Large intestine (tissue), 3 donors: ENCODE results near the gene FURIN. TPM values are rescaled to one million over a fixed set of nuclear protein-coding genes. Genes with fewer than 3 reads are reported as not detected.

Experiments
- DNase-seq, 2 donors: peaks; one replicate each; pipeline versions ENCODE4 v3.0.0 to v3.0.0-alpha.2; 2013
- H3K27ac ChIP-seq: one replicate; pipeline ENCODE4 v1.5.1; 2013; ENCODE audit warnings: low read length
- H3K27me3 ChIP-seq: 2 replicates; pipeline ENCODE4 v1.6.1; 2013; ENCODE audit warnings: low read length; ENCODE audit not compliant: control insufficient read depth, insufficient read depth
- H3K36me3 ChIP-seq: 2 replicates; pipeline ENCODE4 v1.6.1; 2013; ENCODE audit warnings: low read length; ENCODE audit not compliant: control insufficient read depth, insufficient read depth
- H3K4me1 ChIP-seq: one replicate; pipeline ENCODE4 v1.6.1; 2013; ENCODE audit warnings: low read length; ENCODE audit not compliant: control insufficient read depth, insufficient read depth
- H3K4me3 ChIP-seq: one replicate; pipeline ENCODE4 v1.5.1; 2013; ENCODE audit warnings: low read length
- H3K9me3 ChIP-seq: one replicate; pipeline ENCODE4 v1.6.1; 2013; ENCODE audit warnings: mild to moderate bottlenecking, low read depth, low read length, moderate library complexity; ENCODE audit not compliant: control insufficient read depth
- WGBS: methylation state at CpG from one replicate; pipeline ENCODE4 v1.1.5; 2013; ENCODE audit warnings: low lambda C conversion rate; ENCODE audit not compliant: insufficient coverage; 5-methylcytosine and 5-hydroxymethylcytosine counted together
- polyA plus RNA-seq: library from polyadenylated mRNA; unstranded; fragments of 120-200 nt; gene quantifications from one replicate; pipeline ENCODE4 v1.2.1, GENCODE V29; 2013

Gene FURIN
- polyA plus RNA-seq, 1 donor: 91.6 TPM

DNA sequence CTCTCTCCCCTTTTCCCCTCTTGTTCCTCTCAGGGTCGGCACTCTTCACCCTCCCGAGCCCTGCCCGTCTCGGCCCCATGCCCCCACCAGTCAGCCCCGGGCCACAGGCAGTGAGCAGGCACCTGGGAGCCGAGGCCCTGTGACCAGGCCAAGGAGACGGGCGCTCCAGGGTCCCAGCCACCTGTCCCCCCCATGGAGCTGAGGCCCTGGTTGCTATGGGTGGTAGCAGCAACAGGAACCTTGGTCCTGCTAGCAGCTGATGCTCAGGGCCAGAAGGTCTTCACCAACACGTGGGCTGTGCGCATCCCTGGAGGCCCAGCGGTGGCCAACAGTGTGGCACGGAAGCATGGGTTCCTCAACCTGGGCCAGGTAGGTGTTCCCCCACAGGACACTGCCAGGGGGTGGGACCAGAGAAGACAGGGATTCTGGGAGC is 7.2 kb downstream of the FURIN start:
- H3K9me3 ChIP-seq: no peaks in the 10 kb centered on the region
- no peak for DNase-seq
- peaks cover 55% of the 10 kb centered on the region for H3K36me3 ChIP-seq
- H3K27ac ChIP-seq: no peak overlapping the region
- H3K4me1 ChIP-seq: peaks cover 24% of the 10 kb centered on the region
- no CpG with 5 or more reads among the region's 12 CpGs for WGBS
- no peaks in the 10 kb centered on the region for H3K27me3 ChIP-seq
- no peak overlapping the region for H3K4me3 ChIP-seq

DNA sequence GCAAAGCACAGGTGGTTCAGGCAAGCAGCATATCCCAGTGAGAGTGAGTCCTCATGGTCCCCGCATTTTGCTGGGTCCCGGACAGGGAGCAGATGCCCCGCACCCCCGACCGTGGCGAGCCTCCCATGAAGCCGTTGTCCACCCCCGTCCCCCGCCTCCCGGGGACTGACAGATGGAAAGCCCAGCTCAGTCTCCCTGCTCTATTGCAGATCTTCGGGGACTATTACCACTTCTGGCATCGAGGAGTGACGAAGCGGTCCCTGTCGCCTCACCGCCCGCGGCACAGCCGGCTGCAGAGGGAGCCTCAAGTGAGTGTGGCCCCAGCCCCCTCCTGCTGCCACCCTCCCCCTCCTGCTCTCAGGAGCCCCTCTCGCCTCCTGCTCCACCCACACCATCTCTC is 7.7 kb downstream of the FURIN start:
- Histone ChIP-seq H3K27me3 (no peaks in the 10 kb centered on the region), H3K36me3 (peaks cover 59% of the 10 kb centered on the region), H3K4me3 (no peak overlapping the region), H3K4me1 (peaks cover 20% of the 10 kb centered on the region), H3K9me3 (no peaks in the 10 kb centered on the region), H3K27ac (no peak overlapping the region)
- no peak for DNase-seq
- no CpG with 5 or more reads among the region's 20 CpGs for WGBS

DNA sequence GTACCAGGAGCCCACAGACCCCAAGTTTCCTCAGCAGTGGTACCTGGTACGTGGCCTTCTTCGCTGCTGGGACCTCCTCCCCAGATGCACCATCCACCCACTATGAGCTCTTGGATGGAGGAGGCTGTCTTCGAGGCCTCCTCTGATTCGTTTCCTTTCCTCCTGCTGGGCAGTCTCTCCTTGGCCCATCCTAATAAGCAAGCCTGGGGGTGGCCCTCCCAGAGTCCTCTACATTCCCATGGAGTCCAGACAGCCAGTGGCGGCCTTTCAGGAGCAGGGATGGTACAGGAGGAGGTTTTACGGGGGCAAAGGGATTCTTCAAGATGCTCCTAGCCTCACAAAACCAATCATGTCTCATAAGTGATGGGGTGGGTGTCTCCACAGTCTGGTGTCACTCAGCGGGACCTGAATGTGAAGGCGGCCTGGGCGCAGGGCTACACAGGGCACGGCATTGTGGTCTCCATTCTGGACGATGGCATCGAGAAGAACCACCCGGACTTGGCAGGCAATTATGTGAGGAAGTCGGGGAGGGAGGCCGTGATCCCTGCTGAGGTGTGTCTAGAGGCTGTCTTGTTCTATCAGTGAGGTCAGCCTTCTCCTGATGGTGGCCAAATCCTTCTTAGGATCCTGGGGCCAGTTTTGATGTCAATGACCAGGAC is 8.3 kb downstream of the FURIN start:
- H3K36me3 ChIP-seq: peaks cover 65% of the 10 kb centered on the region
- no CpG with 5 or more reads among the region's 15 CpGs for WGBS

DNA sequence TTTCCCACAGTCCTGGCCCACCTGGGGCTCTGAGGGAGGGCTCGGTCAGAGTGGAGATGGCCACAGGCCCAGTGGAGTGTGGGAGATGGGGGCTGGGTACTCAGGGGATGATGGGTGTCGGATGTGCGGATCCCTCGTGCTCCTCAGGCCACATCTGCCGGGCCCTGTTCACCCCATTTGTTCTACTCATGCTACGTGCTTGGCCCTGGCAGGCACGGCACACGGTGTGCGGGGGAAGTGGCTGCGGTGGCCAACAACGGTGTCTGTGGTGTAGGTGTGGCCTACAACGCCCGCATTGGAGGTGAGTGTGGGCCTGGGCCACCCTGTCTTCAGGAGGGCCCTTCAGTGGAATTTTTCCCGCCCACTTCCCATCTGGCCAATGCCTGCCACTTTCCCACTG is 8.9 kb downstream of the FURIN start:
- Histone ChIP-seq H3K27ac (no peak overlapping the region), H3K36me3 (peaks cover 72% of the 10 kb centered on the region), H3K4me3 (no peak overlapping the region), H3K4me1 (peaks cover 20% of the 10 kb centered on the region), H3K9me3 (no peaks in the 10 kb centered on the region), H3K27me3 (no peaks in the 10 kb centered on the region)
- WGBS: no CpG with 5 or more reads among the region's 14 CpGs
- no peak for DNase-seq

More for the DNA sequence above, 8.3 kb downstream of the FURIN start:
- DNase-seq: no peak
- no peak overlapping the region for H3K27ac ChIP-seq
- H3K4me3 ChIP-seq: no peak overlapping the region
- H3K4me1 ChIP-seq: peaks cover 20% of the 10 kb centered on the region
- H3K9me3 ChIP-seq: no peaks in the 10 kb centered on the region
- H3K27me3 ChIP-seq: no peaks in the 10 kb centered on the region

DNA sequence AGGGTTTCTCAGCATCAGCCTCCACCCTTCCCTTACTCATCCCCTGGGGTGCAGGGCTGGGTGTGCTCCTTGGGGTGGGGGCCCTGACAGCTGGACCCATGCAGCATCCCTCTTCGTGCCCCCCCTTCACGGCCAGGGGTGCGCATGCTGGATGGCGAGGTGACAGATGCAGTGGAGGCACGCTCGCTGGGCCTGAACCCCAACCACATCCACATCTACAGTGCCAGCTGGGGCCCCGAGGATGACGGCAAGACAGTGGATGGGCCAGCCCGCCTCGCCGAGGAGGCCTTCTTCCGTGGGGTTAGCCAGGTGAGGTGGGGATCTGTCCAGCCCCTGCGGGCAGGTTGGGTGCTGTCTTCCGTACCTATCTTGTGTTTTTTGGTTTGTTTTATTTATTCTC is 9.6 kb downstream of the FURIN start:
- H3K27ac ChIP-seq: no peak overlapping the region
- no peak overlapping the region for H3K4me3 ChIP-seq
- H3K27me3 ChIP-seq: no peaks in the 10 kb centered on the region
- no peaks in the 10 kb centered on the region for H3K9me3 ChIP-seq
- peaks cover 19% of the 10 kb centered on the region for H3K4me1 ChIP-seq
- no peak for DNase-seq
- H3K36me3 ChIP-seq: peaks cover 78% of the 10 kb centered on the region
- WGBS: 60% methylated on average over 1 of the region's 14 CpGs

DNA sequence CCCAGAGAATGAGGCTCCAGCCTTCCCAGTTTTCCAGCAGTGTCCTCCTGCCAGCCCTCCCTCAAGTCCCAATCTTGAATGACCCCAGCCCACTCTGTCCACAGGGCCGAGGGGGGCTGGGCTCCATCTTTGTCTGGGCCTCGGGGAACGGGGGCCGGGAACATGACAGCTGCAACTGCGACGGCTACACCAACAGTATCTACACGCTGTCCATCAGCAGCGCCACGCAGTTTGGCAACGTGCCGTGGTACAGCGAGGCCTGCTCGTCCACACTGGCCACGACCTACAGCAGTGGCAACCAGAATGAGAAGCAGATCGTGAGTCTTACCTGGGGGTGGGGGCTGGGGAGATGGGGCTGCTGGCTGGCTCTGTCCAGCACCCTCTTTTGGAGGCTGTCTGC is 10.3 kb downstream of the FURIN start:
- no CpG with 5 or more reads among the region's 15 CpGs for WGBS
- Histone ChIP-seq H3K4me3 (no peak overlapping the region), H3K9me3 (no peaks in the 10 kb centered on the region), H3K36me3 (peaks cover 78% of the 10 kb centered on the region), H3K27me3 (no peaks in the 10 kb centered on the region), H3K27ac (no peak overlapping the region), H3K4me1 (peaks cover 19% of the 10 kb centered on the region)
- DNase-seq: no peak

DNA sequence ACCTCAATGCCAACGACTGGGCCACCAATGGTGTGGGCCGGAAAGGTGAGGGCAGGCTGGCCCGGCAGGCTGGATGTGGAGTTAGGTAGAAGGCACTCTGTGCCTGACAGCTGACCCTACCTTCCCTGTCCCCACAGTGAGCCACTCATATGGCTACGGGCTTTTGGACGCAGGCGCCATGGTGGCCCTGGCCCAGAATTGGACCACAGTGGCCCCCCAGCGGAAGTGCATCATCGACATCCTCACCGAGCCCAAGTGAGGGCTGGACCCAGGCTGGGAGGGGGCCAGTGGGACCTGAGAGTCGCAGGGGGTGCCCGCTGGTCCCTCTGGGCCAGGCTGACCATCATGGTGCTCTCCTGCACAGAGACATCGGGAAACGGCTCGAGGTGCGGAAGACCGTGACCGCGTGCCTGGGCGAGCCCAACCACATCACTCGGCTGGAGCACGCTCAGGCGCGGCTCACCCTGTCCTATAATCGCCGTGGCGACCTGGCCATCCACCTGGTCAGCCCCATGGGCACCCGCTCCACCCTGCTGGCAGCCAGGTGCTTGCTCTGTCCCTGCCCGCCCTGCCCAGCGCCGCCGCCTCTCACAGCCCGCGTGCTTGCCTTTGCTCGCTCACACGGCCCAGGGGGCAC is 11.5 kb downstream of the FURIN start:
- peaks cover 21% of the 10 kb centered on the region for H3K4me1 ChIP-seq
- H3K9me3 ChIP-seq: no peaks in the 10 kb centered on the region
- H3K27me3 ChIP-seq: no peaks in the 10 kb centered on the region
- H3K4me3 ChIP-seq: no peak overlapping the region
- H3K27ac ChIP-seq: no peak overlapping the region
- DNase-seq: no peak
- peaks cover 78% of the 10 kb centered on the region for H3K36me3 ChIP-seq
- no CpG with 5 or more reads among the region's 35 CpGs for WGBS

DNA sequence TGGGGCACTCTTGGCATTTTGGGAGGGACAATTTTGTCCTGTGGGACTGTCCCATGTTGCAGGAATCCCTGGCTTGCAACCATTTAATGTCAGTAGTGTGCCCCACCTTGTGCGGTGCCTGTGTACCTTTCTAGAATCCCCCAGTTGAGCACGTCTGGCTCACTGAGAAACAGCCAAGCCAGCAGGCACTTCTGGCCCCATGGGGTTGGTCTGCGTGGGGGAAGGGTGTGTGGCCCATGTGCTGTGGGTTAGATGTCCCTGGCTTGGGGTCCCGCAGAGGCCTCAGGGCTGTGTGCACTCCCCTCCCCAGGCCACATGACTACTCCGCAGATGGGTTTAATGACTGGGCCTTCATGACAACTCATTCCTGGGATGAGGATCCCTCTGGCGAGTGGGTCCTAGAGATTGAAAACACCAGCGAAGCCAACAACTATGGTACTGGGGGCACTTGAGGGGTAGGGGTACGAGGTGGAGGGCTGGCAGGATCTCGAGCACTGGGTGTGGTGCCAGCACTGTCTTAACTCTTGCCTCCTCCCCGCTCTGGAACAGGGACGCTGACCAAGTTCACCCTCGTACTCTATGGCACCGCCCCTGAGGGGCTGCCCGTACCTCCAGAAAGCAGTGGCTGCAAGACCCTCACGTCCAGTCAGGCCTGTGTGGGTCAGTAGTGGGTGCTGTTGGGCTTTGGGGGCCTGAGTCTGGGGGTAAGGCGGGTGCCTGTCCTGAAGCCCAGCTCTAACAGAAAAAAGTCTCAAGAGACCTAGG is 12.2 kb downstream of the FURIN start:
- no peak overlapping the region for H3K4me3 ChIP-seq
- H3K36me3 ChIP-seq: peaks cover 74% of the 10 kb centered on the region
- no peak overlapping the region for H3K27ac ChIP-seq
- H3K4me1 ChIP-seq: peaks cover 21% of the 10 kb centered on the region
- no peaks in the 10 kb centered on the region for H3K9me3 ChIP-seq
- H3K27me3 ChIP-seq: no peaks in the 10 kb centered on the region
- no peak for DNase-seq
- WGBS: no CpG with 5 or more reads among the region's 16 CpGs

DNA sequence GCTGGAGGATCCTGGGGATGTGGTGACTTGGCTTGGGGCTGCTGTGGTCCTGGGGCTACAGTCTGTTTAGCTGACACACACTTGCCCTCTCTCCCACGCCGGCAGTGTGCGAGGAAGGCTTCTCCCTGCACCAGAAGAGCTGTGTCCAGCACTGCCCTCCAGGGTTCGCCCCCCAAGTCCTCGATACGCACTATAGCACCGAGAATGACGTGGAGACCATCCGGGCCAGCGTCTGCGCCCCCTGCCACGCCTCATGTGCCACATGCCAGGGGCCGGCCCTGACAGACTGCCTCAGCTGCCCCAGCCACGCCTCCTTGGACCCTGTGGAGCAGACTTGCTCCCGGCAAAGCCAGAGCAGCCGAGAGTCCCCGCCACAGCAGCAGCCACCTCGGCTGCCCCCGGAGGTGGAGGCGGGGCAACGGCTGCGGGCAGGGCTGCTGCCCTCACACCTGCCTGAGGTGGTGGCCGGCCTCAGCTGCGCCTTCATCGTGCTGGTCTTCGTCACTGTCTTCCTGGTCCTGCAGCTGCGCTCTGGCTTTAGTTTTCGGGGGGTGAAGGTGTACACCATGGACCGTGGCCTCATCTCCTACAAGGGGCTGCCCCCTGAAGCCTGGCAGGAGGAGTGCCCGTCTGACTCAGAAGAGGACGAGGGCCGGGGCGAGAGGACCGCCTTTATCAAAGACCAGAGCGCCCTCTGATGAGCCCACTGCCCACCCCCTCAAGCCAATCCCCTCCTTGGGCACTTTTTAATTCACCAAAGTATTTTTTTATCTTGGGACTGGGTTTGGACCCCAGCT is 13.0 kb downstream of the FURIN start:
- no CpG with 5 or more reads among the region's 35 CpGs for WGBS
- Histone ChIP-seq H3K4me1 (peaks cover 25% of the 10 kb centered on the region), H3K27me3 (no peaks in the 10 kb centered on the region), H3K4me3 (no peak overlapping the region), H3K27ac (no peak overlapping the region), H3K9me3 (no peaks in the 10 kb centered on the region), H3K36me3 (peaks cover 66% of the 10 kb centered on the region)
- DNase-seq: no peak
